Endothelial cell of umbilical vein (primary cell): ENCODE data around the gene INHBB. TPM values are rescaled to one million over a fixed set of nuclear protein-coding genes. Genes with fewer than 3 reads are reported as not detected.

Experiments used
- BruUV-seq: library from RNA; stranded (reverse); fragments of 400-500 nt; replicated peaks from 2 replicates; lab custom pipeline; 2021; lab: Mats Ljungman, UMichigan
- CTCF ChIA-PET: fragments of 300-600, 350-600 bp; sonication (Branson Sonifier 250); formaldehyde crosslinking; loops from one replicate; lab custom pipeline; 2021; ENCODE audit warnings: antibody characterized with exemption, inconsistent platforms; lab: Charles Lee
- POLR2A ChIA-PET: fragments of 300-600, 350-600 bp; sonication (Branson Sonifier 250); formaldehyde crosslinking; loops from one replicate; lab custom pipeline; 2021; ENCODE audit warnings: antibody characterized with exemption, inconsistent platforms; lab: Charles Lee
- DNase-seq: peaks from one replicate; pipeline ENCODE4 v3.0.0-alpha.2; 2011; ENCODE audit warnings: low read depth, low spot score
- FAIRE-seq: peaks from 2 replicates; lab custom pipeline; 2011; peaks lifted over from hg19 to GRCh38; lab: Jason Lieb, UNC
- H2AFZ ChIP-seq: 2 replicates; pipeline ENCODE4 v1.6.0; 2012; ENCODE audit warnings: low read depth, low read length, control low read depth, inconsistent platforms
- H3K27ac ChIP-seq: 2 replicates; pipeline ENCODE4 v1.5.1; 2011; ENCODE audit warnings: low read depth, mild to moderate bottlenecking, control low read depth, low read length, moderate library complexity; ENCODE audit not compliant: insufficient read depth
- H3K27me3 ChIP-seq, 2 experiments: 2 replicates each; pipeline versions ENCODE4 v1.6.0 to v1.6.1; 2011; ENCODE audit warnings: low read length in 2 of 2, mixed read lengths in 1 of 2; ENCODE audit not compliant: control insufficient read depth in 2 of 2, insufficient read depth in 2 of 2
- H3K36me3 ChIP-seq, 2 experiments: 2 replicates in 1 of 2; 3 replicates in 1 of 2; pipeline ENCODE4 v1.5.1; 2011; ENCODE audit warnings: low read length in 2 of 2, mild to moderate bottlenecking in 1 of 2, moderate library complexity in 1 of 2; ENCODE audit not compliant: control insufficient read depth in 2 of 2, insufficient read depth in 2 of 2; ENCODE audit errors: extremely low read depth in 1 of 2
- H3K4me1 ChIP-seq: 3 replicates; pipeline ENCODE4 v1.5.1; 2011; ENCODE audit warnings: mild to moderate bottlenecking, low read length; ENCODE audit not compliant: control insufficient read depth, insufficient read depth; ENCODE audit errors: extremely low read depth
- H3K4me2 ChIP-seq: 2 replicates; pipeline ENCODE4 v1.6.1; 2011; ENCODE audit warnings: low read length, control low read depth, mixed read lengths; ENCODE audit not compliant: insufficient read depth
- H3K4me3 ChIP-seq, 3 experiments: fragments of 200-600 bp in 1 of 3; sonication (generic), shearing (Covaris generic) in 1 of 3; replicated peaks in 1 of 3; 2 replicates each; pipeline ENCODE4 v1.5.1; 2011 to 2016; ENCODE audit warnings: control low read depth in 3 of 3, low read length in 3 of 3, mild to moderate bottlenecking in 2 of 3, inconsistent platforms in 1 of 3, low read depth in 1 of 3, moderate library complexity in 1 of 3; ENCODE audit not compliant: insufficient read depth in 1 of 3
- H3K79me2 ChIP-seq: 2 replicates; pipeline ENCODE4 v1.6.0; 2012; ENCODE audit warnings: low read length, inconsistent platforms; ENCODE audit not compliant: control insufficient read depth, insufficient read depth
- H3K9ac ChIP-seq: replicated peaks from 2 replicates; pipeline ENCODE3; 2011; ENCODE audit warnings: low read length, control low read depth; ENCODE audit not compliant: insufficient read depth; ENCODE audit errors: extremely low read depth
- H3K9me1 ChIP-seq: replicated peaks from 3 replicates; pipeline ENCODE4 v1.6.0; 2011; ENCODE audit warnings: mild to moderate bottlenecking, low read length; ENCODE audit not compliant: control insufficient read depth, insufficient read depth; ENCODE audit errors: extremely low read depth
- H3K9me3 ChIP-seq: replicated peaks from 2 replicates; pipeline ENCODE4 v1.5.1; 2012; ENCODE audit warnings: low read length, inconsistent platforms; ENCODE audit not compliant: control insufficient read depth, insufficient read depth
- H4K20me1 ChIP-seq: replicated peaks from 2 replicates; pipeline ENCODE3; 2011; ENCODE audit warnings: mild to moderate bottlenecking, low read length; ENCODE audit not compliant: control insufficient read depth, insufficient read depth; ENCODE audit errors: extremely low read depth
- CTCF ChIP-seq, 2 donors: IDR thresholded peaks; 1 replicate in 1 of 2; 2 replicates in 1 of 2; pipeline ENCODE4 v1.5.1; 2011; ENCODE audit warnings: low read length in 2 of 2, mild to moderate bottlenecking in 2 of 2, moderate library complexity in 2 of 2, control low read depth in 1 of 2, inconsistent platforms in 1 of 2, low read depth in 1 of 2; ENCODE audit not compliant: insufficient read depth in 1 of 2; ENCODE audit errors: extremely low read depth in 1 of 2
- EZH2 ChIP-seq: IDR thresholded peaks from 2 replicates; pipeline ENCODE4 v1.6.1; 2012; ENCODE audit warnings: borderline replicate concordance, low read depth, mild to moderate bottlenecking, moderate library complexity, low read length, inconsistent platforms; ENCODE audit not compliant: severe bottlenecking
- FOS ChIP-seq: IDR thresholded peaks from 2 replicates; pipeline ENCODE4 v1.6.1; 2011; ENCODE audit warnings: mild to moderate bottlenecking, low read length, moderate library complexity, borderline replicate concordance; ENCODE audit not compliant: insufficient read depth
- GATA2 ChIP-seq: IDR thresholded peaks from 2 replicates; pipeline ENCODE4 v1.7.0; 2011; ENCODE audit warnings: low read depth, mild to moderate bottlenecking, moderate library complexity, mixed read lengths, low read length; ENCODE audit not compliant: insufficient read length, insufficient read depth
- JUN ChIP-seq: IDR thresholded peaks from 2 replicates; pipeline ENCODE4 v1.6.1; 2011; ENCODE audit warnings: borderline replicate concordance, low read depth; ENCODE audit not compliant: insufficient read length, insufficient read depth
- MAX ChIP-seq: IDR thresholded peaks from 2 replicates; pipeline ENCODE4 v1.6.1; 2011; ENCODE audit not compliant: insufficient read depth, insufficient read length
- MYC ChIP-seq: IDR thresholded peaks from one replicate; pipeline ENCODE4 v1.6.1; 2011; ENCODE audit warnings: mild to moderate bottlenecking, low read depth, low read length
- POLR2A ChIP-seq: IDR thresholded peaks from 2 replicates; pipeline ENCODE4 v1.6.1; 2012; ENCODE audit warnings: low read depth, mild to moderate bottlenecking, control low read depth, low read length
- POLR2AphosphoS5 ChIP-seq: IDR thresholded peaks from 2 replicates; pipeline ENCODE4 v1.6.1; 2012; ENCODE audit warnings: low read depth, mild to moderate bottlenecking, control low read depth, low read length, moderate library complexity; ENCODE audit not compliant: insufficient read depth
- dilution Hi-C: fragments of 300-500 bp; cut with MboI; formaldehyde crosslinking; loops from one replicate; pipeline ENCODE4 v1.15.0; 2019; ENCODE audit warnings: low sequenced_read_pairs; ENCODE audit not compliant: extremely low pct_ligation_motif_present
- intact Hi-C: fragments of 100-400 bp; cut with micrococcal nuclease; formaldehyde crosslinking; loops from one replicate; pipeline ENCODE4 v1.10.0; 2022
- polyA plus RNA-seq, 4 experiments: library from polyadenylated mRNA; depleted of rRNA in 3 of 4; stranded (reverse) in 3 of 4; unstranded in 1 of 4; fragments of >200 nt; gene quantifications; 2 replicates each; pipeline versions ENCODE4 v1.2.1 to v1.2.3, GENCODE V29; 2011 to 2012; ENCODE audit warnings: missing spikeins in 1 of 4
- total RNA-seq: library from RNA; stranded (reverse); gene quantifications from 2 replicates; pipeline ENCODE4 v1.2.3, GENCODE V29; 2021

The INHBB gene
- total and polyA plus RNA-seq, 2 donors (not counting 3 experiments of a cell fraction or from before 2014, with no cell fraction given), result 0.11 to 1.8 TPM

DNA sequence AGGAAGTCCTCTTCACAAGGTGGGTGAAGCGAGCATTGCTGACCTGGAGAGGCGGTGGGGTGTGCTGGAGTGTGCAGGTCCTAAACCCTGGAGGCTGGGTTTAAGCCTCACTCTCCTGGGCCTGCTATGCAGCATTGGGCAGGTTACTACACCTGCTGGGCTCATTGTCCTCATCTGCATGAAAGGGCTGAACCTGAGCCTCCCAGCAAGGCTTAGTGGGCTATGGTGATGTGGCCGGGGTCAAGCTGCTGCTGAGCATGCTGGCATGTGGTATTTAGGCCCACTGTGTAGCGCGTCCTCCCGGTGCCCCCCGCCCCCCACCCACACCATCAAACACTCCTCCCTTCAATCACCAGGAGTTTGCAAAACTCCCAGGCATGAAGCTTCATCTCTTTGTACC is 37.3 kb downstream of the INHBB start:
- DNase-seq (no peak), FAIRE-seq (no peak)
- no peaks in the 10 kb centered on the region for H3K9me1 ChIP-seq
- H3K36me3 ChIP-seq, result no peaks in the 10 kb centered on the region
- dilution Hi-C loops (no loop called here), intact Hi-C loops (no loop called here)
- POLR2A ChIA-PET, result no interaction called here
- no peak overlapping the region for H3K4me3 ChIP-seq
- CTCF ChIA-PET, result no interaction called here
- peaks cover 0 to under 1% of the 10 kb centered on the region in 2 experiments for H3K27me3 ChIP-seq
- no peak overlapping the region for H3K27ac ChIP-seq
- H3K4me1 ChIP-seq, result no peaks in the 10 kb centered on the region
- H3K9ac ChIP-seq, result no peak overlapping the region
- no TSS peak for BruUV-seq
- H4K20me1 ChIP-seq, result no peaks in the 10 kb centered on the region
- H3K9me3 ChIP-seq, result no peaks in the 10 kb centered on the region
- no peaks in the 10 kb centered on the region for H3K79me2 ChIP-seq
- H3K4me2 ChIP-seq, result no peak overlapping the region
- TF ChIP-seq MYC (no peak), POLR2AphosphoS5 (no peak), FOS (no peak)
- H2AFZ ChIP-seq, result no peak overlapping the region

DNA sequence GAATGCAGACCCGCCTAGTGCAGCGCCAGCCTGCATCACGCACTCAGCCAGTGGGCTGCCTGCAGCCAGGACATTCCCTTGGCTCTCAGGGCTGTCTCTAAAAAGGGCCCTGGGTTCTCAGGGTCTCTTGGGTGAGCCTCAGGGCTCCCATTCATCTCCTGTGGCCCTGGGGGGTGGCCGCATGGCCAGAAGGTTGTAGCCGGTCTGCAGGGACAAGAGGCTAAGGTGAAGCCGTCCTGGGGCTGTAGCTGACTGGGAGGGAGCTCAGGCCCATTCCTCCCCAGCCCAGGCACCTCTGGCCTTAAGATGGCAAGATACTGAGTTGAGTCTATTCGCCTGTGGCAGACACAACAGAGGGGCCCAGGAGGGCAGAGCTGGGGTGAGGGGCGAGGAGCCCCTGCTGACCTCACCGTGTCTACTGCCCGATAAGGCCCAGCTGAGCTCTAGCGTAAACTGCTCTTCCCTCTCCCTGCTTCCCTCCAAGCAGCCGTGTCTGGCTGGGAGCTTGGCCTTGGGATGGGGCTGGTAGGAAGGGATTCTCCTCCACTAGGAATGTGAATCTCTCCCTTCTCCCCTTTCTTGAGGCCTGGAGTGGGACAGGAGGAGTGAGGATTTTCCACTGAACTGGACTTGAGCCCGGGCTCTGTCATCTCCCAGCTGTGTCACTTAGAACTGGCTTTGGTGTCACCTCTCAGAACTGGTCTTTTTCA is 37.9 kb downstream of the INHBB start:
- intact Hi-C loops (no loop called here), dilution Hi-C loops (no loop called here)
- POLR2A ChIA-PET, result no interaction called here
- H3K4me2 ChIP-seq, result no peak overlapping the region
- no TSS peak for BruUV-seq
- no peak overlapping the region for H3K27ac ChIP-seq
- no peaks in the 10 kb centered on the region for H3K9me1 ChIP-seq
- no peak for TF ChIP-seq EZH2
- no peak for TF ChIP-seq JUN
- TF ChIP-seq POLR2A, result no peak
- no peak for TF ChIP-seq GATA2
- TF ChIP-seq CTCF (IDR thresholded peaks at IDR 0.05; ENCODE audit: extremely low read depth in 1 of 2, insufficient read depth in 1 of 2, low read depth in 1 of 2, low read length in 2 of 2), result no peak
- TF ChIP-seq FOS, result no peak
- TF ChIP-seq MYC, result no peak
- TF ChIP-seq POLR2AphosphoS5, result no peak
- TF ChIP-seq MAX, result no peak
- CTCF ChIA-PET, result interaction anchor here (0.9 kb wide), 1 partner anchor 137 kb away, joined by 3 read pairs; no protein-coding TSS in a partner anchor
- FAIRE-seq (no peak), DNase-seq (no peak)
- H4K20me1 ChIP-seq, result no peaks in the 10 kb centered on the region
- H3K27me3 ChIP-seq, result peaks cover 0 to 1% of the 10 kb centered on the region in 2 experiments
- H3K9me3 ChIP-seq, result no peaks in the 10 kb centered on the region
- no peak overlapping the region for H3K4me3 ChIP-seq
- no peaks in the 10 kb centered on the region for H3K4me1 ChIP-seq
- no peaks in the 10 kb centered on the region for H3K36me3 ChIP-seq
- no peaks in the 10 kb centered on the region for H3K79me2 ChIP-seq
- no peak overlapping the region for H2AFZ ChIP-seq
- H3K9ac ChIP-seq, result no peak overlapping the region
